Activated B cell treated with CpG ODN at 0.5 μM for 24 hours (primary cell): Measurements from ENCODE around the gene FAM131B. TPM values are rescaled to one million over a fixed set of nuclear protein-coding genes. Genes with fewer than 3 reads are reported as not detected.

ENCODE experiments used
- ATAC-seq: fragments of 200-7000 bp; cut with Tn5 transposase; one replicate; pipeline ENCODE4 v1.10.0; 2021; ENCODE audit warnings: low read depth, mild to moderate bottlenecking, moderate library complexity
- CTCF ChIA-PET: fragments of 350-600 bp; sonication (Branson Sonifier 250); formaldehyde crosslinking; loops from one replicate; lab custom pipeline; 2021; ENCODE audit warnings: antibody characterized with exemption; lab: Charles Lee
- POLR2A ChIA-PET: fragments of 350-600 bp; sonication (Branson Sonifier 250); formaldehyde crosslinking; loops from one replicate; lab custom pipeline; 2021; ENCODE audit warnings: antibody characterized with exemption; lab: Charles Lee
- DNase-seq: peaks from one replicate; pipeline ENCODE4 v3.0.0; 2022
- H3K27ac Mint-ChIP-seq: one replicate; pipeline ENCODE4 v1.8.0; 2020; ENCODE audit warnings: mixed read lengths
- H3K27me3 Mint-ChIP-seq: one replicate; pipeline ENCODE4 v1.8.0; 2021; ENCODE audit warnings: mixed read lengths
- H3K36me3 Mint-ChIP-seq: one replicate; pipeline ENCODE4 v1.8.0; 2021; ENCODE audit warnings: low read depth, mixed read lengths
- H3K4me1 Mint-ChIP-seq: one replicate; pipeline ENCODE4 v1.8.0; 2021; ENCODE audit warnings: mixed read lengths
- H3K4me3 Mint-ChIP-seq: one replicate; pipeline ENCODE4 v1.8.0; 2020; ENCODE audit warnings: mild to moderate bottlenecking, mixed read lengths
- H3K9me3 Mint-ChIP-seq: one replicate; pipeline ENCODE4 v1.8.0; 2020; ENCODE audit warnings: mixed read lengths
- CTCF ChIP-seq: fragments of 200-600 bp; IDR thresholded peaks from one replicate; pipeline ENCODE4 v1.8.0; 2022; ENCODE audit warnings: antibody characterized with exemption, mild to moderate bottlenecking
- intact Hi-C: fragments of 100-400 bp; cut with micrococcal nuclease; formaldehyde crosslinking; loops from one replicate; pipeline ENCODE4 v1.15.1; 2024
- total RNA-seq: library from RNA; stranded (reverse); gene quantifications from 2 replicates; pipeline ENCODE4 v1.2.3, GENCODE V29; 2022

FAM131B gene
- total RNA-seq, 1 donor from 2014 or later = not detected

- no peaks in the 10 kb centered on the region for H3K9me3 Mint-ChIP-seq
- H3K4me1 Mint-ChIP-seq = peaks cover 9% of the 10 kb centered on the region
- ChIA-PET CTCF (no interaction called here), POLR2A (no interaction called here)
- peaks cover 6% of the 10 kb centered on the region for H3K36me3 Mint-ChIP-seq
- H3K4me3 Mint-ChIP-seq = no peak overlapping the region
- no peak for TF ChIP-seq CTCF
- DNase-seq (no peak), ATAC-seq (no peak)
- H3K27me3 Mint-ChIP-seq = no peaks in the 10 kb centered on the region
- no peak overlapping the region for H3K27ac Mint-ChIP-seq
- intact Hi-C loops = no loop called here
Observed at GRCh38 chr7:143314127-143314526, 48.4 kb downstream of the FAM131B start.

DNA sequence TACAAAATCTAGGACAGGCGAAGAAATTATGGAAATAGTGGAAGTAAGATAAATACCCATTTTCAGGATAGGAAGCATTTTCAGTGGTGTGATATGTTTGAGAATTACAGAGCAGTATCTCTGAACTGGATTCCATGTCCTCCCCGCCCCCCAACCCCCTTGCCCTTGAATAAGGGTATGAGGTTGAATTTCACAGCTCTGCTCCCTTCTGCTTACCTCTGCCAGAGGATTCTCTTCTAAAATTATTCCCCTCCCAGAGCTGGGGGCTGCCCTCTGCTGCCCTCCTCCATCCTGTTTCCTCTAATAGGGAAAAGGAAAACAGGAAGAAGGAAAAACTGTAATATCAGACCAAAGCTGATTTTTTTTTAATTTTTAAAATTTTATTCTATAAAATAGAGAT, 53.9 kb downstream of the FAM131B start:
- peaks cover 54% of the 10 kb centered on the region for H3K36me3 Mint-ChIP-seq
- H3K4me3 Mint-ChIP-seq = no peak overlapping the region
- H3K9me3 Mint-ChIP-seq = no peaks in the 10 kb centered on the region
- no peak for DNase-seq
- TF ChIP-seq CTCF = no peak
- ChIA-PET POLR2A (interaction anchor here (0.6 to 1.2 kb wide), 3 partner anchors 10 to 95 kb away, joined by 3 to 5 read pairs (median 4); partner anchors contain the start of gene CASP2), CTCF (interaction anchor here (1.0 kb wide), 1 partner anchor 68 kb away, joined by 5 read pairs; no protein-coding TSS in a partner anchor)
- ATAC-seq = no peak
- H3K27ac Mint-ChIP-seq = no peak overlapping the region
- intact Hi-C loops = loop anchor here (5.0 kb wide), 2 partner anchors 39 to 109 kb away; no protein-coding TSS in a partner anchor
- no peaks in the 10 kb centered on the region for H3K27me3 Mint-ChIP-seq
- peaks cover 11% of the 10 kb centered on the region for H3K4me1 Mint-ChIP-seq

GRCh38 chr7:143305423-143306070, 57.0 kb downstream of the FAM131B start:
- ChIA-PET POLR2A (no interaction called here), CTCF (interaction anchor here (1.4 to 3.8 kb wide), 2 partner anchors 17 to 65 kb away, joined by 3 to 37 read pairs; partner anchors contain the start of gene CASP2)
- no peak for TF ChIP-seq CTCF
- Mint-ChIP-seq H3K4me3 (no peak overlapping the region), H3K27ac (no peak overlapping the region), H3K27me3 (no peaks in the 10 kb centered on the region), H3K4me1 (peaks cover 17% of the 10 kb centered on the region), H3K36me3 (peaks cover 82% of the 10 kb centered on the region), H3K9me3 (no peaks in the 10 kb centered on the region)
- intact Hi-C loops = loop anchor here (1.0 to 5.0 kb wide), 4 partner anchors 17 to 112 kb away; partner anchors contain the start of gene CASP2
- ATAC-seq = peak; percentile 65
- DNase-seq = peak; percentile 24

DNA sequence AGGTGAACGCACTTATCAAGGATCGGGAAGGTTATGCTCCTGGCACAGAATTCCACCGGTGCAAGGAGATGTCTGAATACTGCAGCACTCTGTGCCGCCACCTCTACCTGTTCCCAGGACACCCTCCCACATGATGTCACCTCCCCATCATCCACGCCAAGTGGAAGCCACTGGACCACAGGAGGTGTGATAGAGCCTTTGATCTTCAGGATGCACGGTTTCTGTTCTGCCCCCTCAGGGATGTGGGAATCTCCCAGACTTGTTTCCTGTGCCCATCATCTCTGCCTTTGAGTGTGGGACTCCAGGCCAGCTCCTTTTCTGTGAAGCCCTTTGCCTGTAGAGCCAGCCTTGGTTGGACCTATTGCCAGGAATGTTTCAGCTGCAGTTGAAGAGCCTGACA, 57.6 kb downstream of the FAM131B start:
- Mint-ChIP-seq H3K36me3 (peaks cover 88% of the 10 kb centered on the region), H3K27ac (no peak overlapping the region), H3K9me3 (no peaks in the 10 kb centered on the region), H3K27me3 (no peaks in the 10 kb centered on the region), H3K4me1 (peaks cover 13% of the 10 kb centered on the region), H3K4me3 (no peak overlapping the region)
- CTCF ChIA-PET = interaction anchor here (1.4 to 3.8 kb wide), 2 partner anchors 17 to 64 kb away, joined by 3 to 37 read pairs; partner anchors contain the start of gene CASP2
- DNase-seq (no peak), ATAC-seq (no peak)
- POLR2A ChIA-PET = no interaction called here
- TF ChIP-seq CTCF = no peak
- intact Hi-C loops = loop anchor here (1.0 to 5.0 kb wide), 4 partner anchors 16 to 112 kb away; partner anchors contain the start of gene CASP2

DNA sequence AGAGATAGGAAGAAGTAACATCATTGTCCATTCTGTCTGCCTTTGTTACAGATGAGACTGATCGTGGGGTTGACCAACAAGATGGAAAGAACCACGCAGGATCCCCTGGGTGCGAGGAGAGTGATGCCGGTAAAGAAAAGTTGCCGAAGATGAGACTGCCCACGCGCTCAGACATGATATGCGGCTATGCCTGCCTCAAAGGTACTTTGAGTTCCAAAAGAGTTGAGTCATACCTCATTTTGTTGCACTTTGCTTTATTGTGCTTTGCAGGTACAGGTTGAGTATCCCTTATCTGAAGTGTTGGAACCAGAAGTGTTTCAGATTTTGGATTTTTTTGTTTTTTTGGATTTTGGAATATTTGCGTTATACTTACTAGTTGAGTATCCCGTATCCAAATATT, 58.8 kb downstream of the FAM131B start:
- Mint-ChIP-seq H3K27me3 (no peaks in the 10 kb centered on the region), H3K9me3 (no peaks in the 10 kb centered on the region), H3K36me3 (peaks cover 93% of the 10 kb centered on the region), H3K27ac (no peak overlapping the region), H3K4me1 (peaks cover 17% of the 10 kb centered on the region), H3K4me3 (no peak overlapping the region)
- intact Hi-C loops = loop anchor here (2.0 kb wide), 1 partner anchor 15 kb away; the partner anchor contains the start of gene CASP2
- ChIA-PET CTCF (interaction anchor here (3.8 kb wide), 1 partner anchor 63 kb away, joined by 37 read pairs; no protein-coding TSS in a partner anchor), POLR2A (no interaction called here)
- DNase-seq (no peak), ATAC-seq (no peak)
- no peak for TF ChIP-seq CTCF
